CD4-positive, alpha-beta T cell treated with Interleukin-15 for 1 hour (primary cell): ENCODE data around the gene PLEKHA5.
"Not testable (repeated sequence)": the region's sequence is repeated elsewhere in the genome, so short reads cannot be mapped to it uniquely, and the experiment has no call there.

Source experiments
- DNase-seq: peaks from one replicate; pipeline ENCODE4 v3.0.0-alpha.2; 2020

The PLEKHA5 gene

GRCh38 chr12:19369691-19370148 lies 240.2 kb downstream of the PLEKHA5 start:
- no peak for DNase-seq

DNA sequence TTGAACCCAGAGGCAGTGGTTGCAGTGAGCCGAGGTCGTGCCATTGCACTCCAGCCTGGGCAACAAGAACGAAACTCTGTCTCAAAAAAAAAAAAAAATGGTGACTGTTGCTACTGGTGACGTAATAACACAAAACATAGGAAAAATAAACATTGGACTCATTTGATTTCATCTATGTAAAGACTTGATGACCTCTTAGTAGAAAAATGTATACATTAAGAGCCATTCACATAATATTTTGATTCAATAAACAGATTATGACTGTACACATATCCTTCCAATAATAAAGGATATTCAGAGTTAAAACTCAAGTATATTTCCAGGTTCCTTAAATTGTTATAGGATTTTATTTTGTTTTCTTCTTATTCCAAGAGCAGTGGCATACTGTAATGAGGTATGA lies 244.1 kb downstream of the PLEKHA5 start:
- no peak for DNase-seq

DNA sequence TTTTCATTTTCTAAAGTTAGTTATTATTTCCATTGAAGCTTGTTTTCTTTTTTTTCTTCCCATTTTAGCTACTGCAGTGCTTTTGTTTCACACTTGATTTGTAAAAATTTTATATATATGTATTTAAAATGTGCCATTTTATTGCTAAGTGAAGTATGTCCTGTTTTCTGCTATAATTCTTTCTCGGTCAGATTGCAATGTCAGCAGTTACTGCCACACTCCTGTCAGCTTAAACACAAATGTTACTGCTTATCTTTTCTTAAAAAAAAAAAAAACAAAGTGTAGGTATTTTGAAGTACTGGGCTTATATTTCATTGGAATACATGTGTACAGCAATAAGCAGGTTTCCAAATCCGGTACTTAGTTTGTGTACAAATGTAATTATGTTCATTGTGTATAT lies 246.4 kb downstream of the PLEKHA5 start:
- no peak for DNase-seq

- DNase-seq, result no peak
Measured at GRCh38 chr12:19376691-19377090, 247.2 kb downstream of the PLEKHA5 start.

- no peak for DNase-seq
Measured at GRCh38 chr12:19382111-19382526, 252.6 kb downstream of the PLEKHA5 start.

GRCh38 chr12:19382563-19382962 lies 253.0 kb downstream of the PLEKHA5 start:
- DNase-seq, result no peak

DNA sequence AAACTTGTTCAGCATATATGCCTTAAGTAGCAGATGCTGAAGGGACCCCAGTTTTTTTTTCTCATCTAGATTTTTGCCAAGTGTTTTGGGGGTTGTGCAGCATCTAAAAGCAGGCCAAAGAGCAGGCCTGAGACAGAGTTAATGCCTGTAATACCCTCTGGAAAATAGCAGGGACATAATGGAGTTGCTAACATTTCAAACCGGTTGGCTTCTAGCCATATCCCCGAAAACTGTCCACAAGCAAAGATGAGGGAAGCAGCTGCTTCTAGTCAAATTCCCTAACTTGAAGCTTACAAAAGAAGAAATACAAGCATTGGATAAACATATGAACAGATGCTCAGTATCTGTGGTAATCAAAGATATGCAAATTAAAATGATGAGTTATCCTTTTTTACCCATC lies 257.6 kb downstream of the PLEKHA5 start:
- no peak for DNase-seq

DNA sequence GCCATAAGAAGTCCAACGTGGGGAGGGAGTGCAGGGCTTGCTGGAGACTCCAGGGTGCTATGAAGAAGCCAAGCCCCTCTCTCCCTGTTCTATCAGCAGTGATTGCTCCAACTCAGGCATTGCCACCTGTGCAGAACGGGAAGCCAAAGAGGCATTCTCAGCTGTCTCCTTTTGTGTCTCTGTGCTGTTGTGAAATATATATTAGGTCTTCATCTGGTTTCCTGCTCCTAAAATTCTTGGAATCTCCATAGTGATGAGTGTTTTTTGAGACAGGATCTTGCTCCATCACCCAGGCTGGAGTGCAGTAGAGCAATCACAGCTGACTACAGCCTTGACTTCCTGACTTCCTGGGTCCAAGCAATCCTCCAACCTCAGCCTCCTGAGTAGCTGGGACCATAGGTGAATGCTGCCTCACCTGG lies 258.6 kb downstream of the PLEKHA5 start:
- no peak for DNase-seq

DNA sequence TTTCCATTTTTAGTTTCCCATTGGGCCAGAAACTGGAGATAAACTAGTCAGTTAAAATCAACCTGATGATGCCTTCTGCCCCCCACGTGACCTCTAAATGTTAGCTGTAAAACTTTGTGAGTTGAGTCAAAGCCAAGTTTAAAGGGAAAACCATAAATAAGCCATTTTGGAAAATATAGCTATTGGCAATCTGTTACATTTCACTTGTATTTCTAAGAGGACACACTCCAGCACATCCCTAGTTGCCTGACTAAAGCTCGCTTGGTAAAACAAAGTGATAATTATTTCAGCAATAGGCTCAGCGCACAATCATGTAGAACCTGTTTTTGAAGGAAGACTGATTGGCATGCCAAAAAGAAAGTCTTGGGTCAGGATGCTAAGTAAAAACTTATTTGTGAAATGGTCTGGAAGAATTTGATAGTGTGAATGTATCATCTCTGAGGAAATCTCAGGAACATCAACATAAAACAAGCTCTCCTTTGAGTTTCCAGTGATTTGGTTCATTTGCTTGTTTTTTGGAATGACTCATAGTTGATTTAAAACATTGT lies 260.6 kb downstream of the PLEKHA5 start:
- DNase-seq, result no peak

GRCh38 chr12:19392644-19393043 lies 263.1 kb downstream of the PLEKHA5 start:
- not testable (repeated sequence) for DNase-seq

DNA sequence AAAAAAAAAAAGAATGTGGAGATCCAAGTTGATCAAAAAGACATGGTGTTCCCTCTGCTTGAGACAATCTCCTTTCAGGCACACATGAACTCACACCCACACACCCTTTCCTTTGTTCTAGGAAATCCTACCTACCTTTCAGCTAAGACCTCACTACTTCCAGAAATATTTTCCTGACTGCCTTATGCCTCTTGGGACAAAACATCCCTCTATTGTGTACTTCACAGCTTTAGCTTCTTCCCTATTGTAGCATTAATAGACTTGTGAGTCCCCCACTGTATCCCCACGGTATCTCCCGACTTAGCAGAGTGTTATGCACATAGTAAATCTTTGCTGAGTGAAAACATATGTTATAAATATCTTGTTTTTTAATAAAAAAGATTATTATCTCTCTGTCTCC lies 264.9 kb downstream of the PLEKHA5 start:
- no peak for DNase-seq

- DNase-seq, result no peak
Measured at GRCh38 chr12:19397534-19397933, 268.0 kb downstream of the PLEKHA5 start.

GRCh38 chr12:19398376-19399363 lies 269.1 kb downstream of the PLEKHA5 start:
- no peak for DNase-seq

- not testable (repeated sequence) for DNase-seq
Measured at GRCh38 chr12:19400649-19401285, 271.2 kb downstream of the PLEKHA5 start.

- DNase-seq, result no peak
Measured at GRCh38 chr12:19402211-19402610, 272.7 kb downstream of the PLEKHA5 start.

GRCh38 chr12:19402743-19403431 lies 273.4 kb downstream of the PLEKHA5 start:
- DNase-seq, result no peak

DNA sequence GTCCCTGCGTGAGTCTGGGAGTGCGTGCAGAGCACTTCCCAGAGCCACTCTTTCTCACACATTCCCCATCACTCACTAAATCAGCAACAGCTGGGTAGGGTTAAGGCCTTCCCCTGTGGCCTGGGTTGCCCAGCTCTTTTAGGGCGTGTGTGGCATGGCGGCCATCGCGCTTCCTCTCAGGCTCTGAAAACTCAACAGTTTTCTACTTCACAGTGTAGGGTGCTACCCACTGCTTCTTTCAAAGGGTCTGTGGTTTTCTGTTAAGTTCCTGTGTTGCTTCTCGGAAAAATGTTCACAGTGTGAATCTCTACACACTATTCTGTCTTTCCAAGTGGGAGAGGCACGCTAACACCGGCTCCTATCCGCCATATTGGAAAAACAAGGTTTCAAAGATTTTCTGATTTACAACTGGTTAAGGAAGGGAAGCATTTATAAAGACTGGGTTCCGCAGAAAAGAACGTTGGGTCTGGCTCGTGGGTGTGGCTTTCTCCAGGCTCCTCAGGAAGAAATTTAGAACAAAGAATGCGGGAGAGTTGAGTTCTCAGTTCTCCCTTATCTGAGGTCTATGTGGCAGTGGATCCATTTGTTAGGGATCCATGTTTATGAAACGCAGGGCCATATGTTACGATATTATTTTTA lies 274.8 kb downstream of the PLEKHA5 start:
- peak; percentile 30 for DNase-seq

DNA sequence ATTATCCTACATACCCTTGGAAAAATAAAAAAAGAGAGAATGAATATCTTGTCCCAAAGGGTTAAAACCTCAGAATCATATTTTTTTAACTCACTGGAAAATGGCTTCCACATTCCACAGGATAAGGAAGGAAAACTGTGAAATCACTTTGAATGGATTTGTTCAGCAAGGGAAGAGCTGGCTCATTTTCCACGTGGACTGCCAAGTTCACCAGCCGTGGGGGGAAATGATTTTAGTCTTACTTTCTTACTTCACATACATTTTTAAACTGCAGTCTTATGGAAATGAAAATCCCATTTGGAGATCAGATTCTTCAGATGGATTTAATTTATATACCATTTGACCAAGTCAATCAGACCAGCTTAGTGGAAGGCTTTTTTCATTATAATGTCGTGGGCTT lies 279.8 kb downstream of the PLEKHA5 start:
- DNase-seq, result no peak

DNA sequence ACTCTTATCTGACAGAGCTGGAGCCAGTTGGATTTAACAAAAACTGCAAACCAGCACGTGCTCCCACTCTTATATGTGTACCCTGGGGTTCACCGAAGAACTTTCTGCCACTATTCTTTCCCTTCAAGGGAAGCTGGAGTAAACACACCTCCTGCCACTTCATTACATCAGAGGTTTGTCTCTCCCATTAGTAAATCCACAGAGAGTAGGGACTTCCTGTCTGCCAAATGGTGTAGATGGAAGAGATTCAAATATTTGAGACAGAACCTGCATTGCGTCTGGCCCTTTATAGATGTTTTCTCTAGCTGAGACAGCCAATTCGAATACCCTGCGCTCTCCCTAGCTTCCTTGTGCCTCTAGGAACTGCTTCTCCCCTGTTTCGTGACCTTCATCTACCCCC lies 280.7 kb downstream of the PLEKHA5 start:
- no peak for DNase-seq

GRCh38 chr12:19410629-19411185 lies 281.2 kb downstream of the PLEKHA5 start:
- DNase-seq, result no peak

GRCh38 chr12:19411234-19412204 lies 282.0 kb downstream of the PLEKHA5 start:
- no peak for DNase-seq
